NCI-H510A treated with DMSO at 0.1 percent for 48 hours (cell line): ENCODE results near the gene MARK3.

Experiments
- DNase-seq: peaks from one replicate; lab custom pipeline; 2025; lab: John Stamatoyannopoulos, UW

The MARK3 gene

DNA sequence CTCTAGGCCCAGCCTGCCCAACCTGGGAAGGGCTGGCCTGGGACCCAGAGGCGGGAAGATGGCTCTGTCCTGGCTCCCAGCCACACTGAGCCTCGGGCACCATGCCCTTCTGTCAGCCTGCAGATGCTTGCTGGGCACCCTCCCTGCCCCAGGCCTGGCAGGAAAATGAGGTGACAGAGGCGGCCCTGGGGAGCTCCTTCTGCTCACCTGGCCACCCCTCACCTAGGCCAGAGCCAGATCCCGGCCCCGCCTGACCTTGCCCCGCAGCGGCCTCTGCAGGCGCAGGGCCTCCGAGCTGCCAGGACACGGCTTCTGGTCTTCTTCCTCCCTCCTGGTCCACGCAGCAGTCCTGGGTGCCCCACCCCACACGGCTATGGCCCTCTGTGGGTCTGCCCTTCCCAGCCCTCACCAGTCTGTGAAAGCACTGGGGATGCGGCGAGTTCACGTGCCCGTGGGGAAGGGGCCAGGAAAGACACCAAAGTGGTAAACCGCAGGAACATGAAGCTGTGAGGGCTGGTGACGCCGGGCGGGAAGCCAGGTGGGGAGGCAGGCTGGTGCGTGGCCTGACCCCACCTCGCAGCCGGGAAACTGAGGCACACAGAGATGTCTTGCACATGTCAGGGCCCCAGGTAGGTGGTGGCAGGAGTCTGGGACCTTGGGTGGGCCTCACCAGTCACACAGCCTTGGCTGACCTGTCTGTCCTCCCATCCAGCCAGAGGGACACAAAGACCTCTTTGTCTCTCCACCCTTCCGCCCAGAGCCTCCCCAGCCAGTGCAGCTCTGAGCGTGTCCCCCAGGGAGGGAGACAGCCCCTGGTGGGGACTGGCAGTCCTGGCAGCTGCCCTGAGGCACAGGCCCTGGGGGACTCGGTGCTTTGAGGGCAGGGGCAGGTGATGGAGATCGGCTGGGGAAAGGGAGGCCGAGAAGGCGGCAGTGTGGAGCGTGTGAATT is 164.4 kb downstream of the MARK3 start:
- DNase-seq, result no peak

DNA sequence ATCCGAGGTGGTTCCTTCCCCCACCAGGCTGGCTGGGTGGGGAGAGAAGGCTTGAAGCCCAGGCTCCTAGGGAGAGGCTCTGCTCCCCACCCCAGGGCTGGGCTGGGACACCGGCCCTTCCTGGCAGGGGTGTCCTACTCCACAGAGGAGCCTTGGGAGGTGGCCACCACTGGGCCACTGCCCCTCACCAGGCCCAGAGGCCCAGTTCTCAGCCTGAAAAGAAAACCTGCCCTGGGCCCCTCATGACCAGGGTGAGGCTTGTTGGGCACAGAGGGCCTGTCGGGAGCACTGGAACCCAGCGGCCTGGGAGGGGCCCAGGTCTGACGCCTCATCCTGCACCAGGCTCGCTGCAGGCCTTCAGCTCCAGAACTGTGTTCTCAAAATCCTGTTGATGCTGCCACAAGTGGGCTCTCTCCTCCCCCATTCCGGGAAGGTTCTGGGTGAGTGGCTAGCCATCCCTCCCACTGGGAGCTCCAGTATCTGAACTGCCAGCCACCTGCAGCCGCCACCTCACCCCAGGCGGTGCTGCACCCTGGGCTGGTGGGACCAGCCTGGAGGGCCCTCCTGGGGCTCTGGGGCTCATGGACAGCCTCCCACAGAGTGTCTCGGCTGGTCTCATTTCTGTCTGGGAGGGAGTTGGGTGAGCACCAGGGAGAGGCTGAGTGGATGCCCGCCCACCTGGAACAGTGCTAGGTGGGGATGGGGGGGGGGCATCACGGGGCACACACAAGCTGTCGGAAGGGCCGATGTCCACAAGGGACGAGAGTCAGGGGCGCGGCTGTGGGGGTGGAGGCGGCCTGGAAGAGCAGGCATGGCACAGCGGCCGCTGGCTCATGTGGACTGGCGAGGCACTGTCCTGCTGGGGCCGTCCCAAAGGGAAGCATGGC is 165.5 kb downstream of the MARK3 start:
- DNase-seq, result peak; percentile 58

- DNase-seq, result no peak
Observed at GRCh38 chr14:103551338-103551762, 166.1 kb downstream of the MARK3 start.

DNA sequence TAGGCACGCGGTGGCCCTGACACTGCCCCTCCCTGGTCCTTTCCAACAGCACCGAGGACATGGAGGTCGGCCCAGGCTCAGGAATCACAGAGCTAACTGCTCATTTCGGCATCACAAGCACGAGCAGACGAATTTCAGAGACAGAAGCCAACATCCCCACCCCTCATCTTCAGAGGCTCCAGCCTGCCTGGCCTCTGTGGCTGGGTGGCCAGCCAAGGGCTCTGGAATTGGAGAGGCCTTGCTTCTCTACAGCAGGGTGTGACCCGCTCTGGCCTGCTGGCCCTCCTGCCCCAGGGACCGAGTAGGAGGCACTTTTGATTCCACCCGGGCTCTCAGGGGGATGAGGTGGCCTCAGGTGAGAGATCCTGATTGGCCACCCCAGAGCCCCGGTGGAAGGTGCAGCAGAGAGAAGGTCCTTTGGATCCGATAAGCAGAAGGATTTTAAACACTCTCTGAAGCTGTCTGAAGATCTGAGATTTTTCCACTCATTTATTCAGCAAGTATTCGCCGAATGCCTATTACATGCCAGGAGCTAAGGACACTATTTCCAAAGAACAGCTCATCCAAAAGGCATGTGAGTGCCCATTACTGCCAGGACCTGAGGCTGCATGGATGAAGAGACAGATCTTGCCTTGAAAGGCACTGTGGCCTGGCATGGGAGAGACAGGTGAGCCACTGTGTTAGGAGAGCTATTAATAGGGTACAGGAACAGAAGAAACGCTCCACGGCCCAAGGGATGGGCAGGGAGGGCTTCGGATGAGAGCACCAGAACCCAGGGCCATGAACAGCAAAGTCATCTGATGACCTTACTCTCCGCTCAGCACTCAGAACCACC is 167.0 kb downstream of the MARK3 start:
- no peak for DNase-seq

- no peak for DNase-seq
Observed at GRCh38 chr14:103552846-103553210, 167.6 kb downstream of the MARK3 start.
